GM21717 (cell line): ENCODE data around the gene TMEM156.

ENCODE experiments used
- ATAC-seq: cut with Tn5 transposase; IDR thresholded peaks from one replicate; pipeline ENCODE4 v1.9.1; 2021; ENCODE audit warnings: mild to moderate bottlenecking, moderate library complexity; ENCODE audit not compliant: unreplicated experiment

TMEM156 gene

DNA sequence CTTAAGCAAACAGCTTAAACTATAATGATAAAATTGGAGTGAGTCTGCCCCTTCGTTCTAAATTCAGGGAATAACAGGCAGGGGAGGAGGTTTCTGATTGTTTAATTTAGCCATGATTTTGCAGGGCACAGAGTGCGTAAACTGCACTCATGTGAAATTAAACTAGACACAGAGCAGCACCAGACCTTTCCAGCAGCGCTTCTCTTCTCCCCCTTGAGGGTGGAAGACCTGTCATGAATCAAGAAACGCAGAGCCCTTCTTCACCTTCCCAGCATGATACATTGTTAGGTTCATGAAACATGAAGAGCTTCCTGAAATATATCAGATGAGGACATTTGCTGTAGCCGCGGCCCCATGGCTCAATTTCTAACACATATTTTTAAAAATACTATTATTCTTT, 101.5 kb downstream of the TMEM156 start:
- no peak for ATAC-seq

DNA sequence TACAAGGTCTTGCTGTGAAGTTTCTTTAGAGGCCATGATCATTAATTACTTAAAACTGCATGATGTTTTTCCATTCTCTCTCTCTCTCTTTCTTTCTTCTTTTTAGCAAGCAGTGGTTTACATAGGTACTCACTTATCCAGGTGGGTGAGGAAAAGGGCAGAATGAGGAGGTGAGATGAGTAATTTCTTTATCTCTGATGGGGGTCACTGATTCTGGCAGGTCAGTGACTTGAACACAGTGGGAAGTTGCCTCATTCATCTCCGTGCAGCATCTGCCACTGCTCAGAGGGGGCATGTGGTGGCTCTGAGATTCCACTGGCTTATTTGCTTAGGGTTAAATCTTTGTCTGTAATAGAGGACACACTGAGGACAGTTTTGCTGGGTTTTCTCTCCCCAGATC, 102.0 kb downstream of the TMEM156 start:
- ATAC-seq, result no peak

DNA sequence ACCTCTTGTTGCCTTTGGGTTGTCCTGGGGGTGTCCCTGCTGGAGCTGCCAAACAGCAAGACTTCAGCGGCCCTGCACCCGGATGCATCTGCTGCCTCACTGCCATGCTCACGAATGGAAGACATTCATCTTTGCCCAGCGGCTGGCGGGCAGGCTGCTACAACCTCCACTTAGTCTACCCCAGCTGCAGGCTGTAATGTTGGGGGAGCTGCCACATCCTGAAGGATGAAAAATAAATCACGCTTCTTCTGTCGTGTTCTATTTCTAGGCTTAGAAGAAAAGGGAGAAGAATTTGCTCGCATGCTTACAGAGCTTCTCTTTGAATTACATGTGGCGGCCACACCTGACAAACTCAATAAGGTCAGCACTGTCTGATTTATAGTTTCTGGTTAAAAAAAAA, 103.2 kb downstream of the TMEM156 start:
- no peak for ATAC-seq

DNA sequence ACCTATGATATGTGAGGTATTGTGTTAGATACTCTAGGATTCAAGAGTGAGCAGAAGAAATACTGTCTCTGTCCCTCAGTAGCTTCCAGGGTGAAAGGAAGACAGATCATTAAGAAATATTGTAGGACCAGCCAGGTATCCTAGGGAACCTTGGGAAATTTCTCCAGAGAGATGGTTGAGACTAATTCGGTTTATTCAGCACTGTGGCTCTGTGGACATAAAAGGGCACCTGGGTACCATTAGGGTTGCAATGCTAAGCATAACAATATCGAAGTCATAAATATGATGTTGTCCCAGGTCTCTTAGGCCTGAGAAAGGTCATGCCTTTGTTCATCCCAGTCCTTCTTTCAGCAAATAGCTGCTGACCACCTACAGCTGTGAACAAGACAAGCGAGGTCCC, 103.6 kb downstream of the TMEM156 start:
- no peak for ATAC-seq

DNA sequence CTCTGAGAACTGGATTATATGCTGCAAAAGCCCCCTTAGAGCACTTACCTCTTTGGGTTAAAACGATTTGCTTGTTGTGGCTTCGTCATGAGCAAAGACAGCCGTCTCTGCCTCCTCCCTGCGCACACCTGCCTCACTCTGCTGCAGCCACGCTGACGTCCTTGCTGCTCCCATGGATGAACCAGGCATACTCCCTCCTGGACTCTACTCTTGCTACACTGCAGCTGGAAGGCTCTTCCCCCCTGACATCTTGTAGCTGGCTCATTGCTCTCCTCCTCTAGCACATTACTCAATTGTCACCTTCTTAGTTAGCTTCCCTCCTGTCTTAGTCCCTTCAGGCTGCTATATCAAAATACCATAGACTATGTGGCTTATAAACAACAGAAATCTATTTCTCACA, 105.3 kb downstream of the TMEM156 start:
- ATAC-seq, result no peak

DNA sequence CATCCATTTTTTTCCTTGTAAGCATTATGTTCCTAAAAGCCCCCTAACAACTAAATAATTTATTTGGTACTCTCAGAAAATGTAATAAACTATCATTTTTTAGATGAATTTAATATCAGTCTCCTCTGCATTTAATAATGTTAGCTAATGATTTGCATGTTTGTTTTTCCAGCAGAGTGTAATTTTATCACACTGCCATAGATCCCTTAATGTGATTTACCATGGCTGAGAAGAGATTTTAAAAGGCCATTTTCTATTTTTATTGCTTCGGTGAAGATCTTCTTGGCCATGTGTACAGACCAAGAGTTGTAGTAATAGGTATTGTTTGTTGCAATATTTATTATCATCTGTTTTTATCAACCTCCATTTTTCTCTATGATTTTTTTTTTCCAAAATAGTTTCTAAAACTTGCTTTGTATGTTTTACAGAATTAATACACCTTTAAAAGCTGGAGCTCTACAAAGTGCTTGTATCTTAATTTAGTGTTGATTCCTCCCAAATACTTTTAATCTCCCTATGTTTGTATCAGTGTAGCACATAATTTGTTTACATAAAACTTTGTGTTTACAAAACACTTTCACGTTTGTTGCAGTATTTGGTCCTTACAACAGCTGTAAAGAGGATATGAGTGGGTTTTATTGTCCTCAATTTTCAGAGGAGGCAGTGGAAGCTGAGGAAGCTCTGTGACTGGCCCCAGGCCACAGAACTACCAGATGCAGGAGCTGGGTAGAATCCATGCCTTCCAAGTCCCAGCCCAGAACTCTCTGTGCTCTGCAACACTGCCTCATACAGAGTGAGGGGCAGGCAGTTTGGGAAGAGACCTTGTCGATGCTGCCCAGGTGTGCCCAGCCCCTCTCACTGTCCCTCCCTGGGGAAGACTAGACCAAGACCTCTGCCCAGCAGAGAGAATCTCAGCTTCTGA, 106.5 kb downstream of the TMEM156 start:
- ATAC-seq, result no peak

DNA sequence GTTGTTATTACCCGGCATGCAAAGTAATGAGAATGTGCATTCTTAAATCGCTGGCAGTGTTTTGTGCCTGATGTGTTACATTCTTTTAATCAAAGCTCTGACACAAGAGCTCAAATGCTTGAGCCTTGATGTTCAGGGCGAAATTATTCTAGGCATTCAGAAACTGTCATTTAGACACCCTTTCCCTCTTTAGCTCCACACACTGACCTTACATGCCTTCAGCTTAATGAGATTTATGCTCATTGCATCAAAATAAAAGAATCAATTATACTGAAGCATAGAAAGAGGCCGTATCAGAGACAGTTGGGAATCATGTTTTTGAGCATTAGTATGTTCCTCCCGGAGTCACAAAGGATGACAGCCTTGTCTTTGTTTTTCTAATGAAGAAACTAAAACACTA, 107.9 kb downstream of the TMEM156 start:
- ATAC-seq, result no peak

DNA sequence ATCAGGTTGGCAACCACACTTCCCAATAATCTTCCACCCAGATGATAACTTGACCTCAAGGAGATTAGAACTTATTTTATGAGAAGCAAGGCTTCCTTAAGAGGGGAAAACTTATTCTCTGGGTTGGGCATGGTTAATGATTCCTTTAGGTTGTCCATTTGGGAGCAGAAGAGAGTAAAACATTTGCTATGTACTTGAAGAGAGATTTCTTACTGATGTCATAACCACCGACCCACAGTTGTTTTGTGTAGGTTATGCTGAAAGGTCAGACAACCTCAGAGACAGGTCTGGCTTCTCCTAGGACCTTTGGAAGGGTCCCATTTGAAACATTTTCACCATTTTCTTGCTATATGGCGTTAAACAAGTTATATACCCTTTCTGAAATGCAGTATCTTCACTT, 108.5 kb downstream of the TMEM156 start:
- ATAC-seq, result no peak

DNA sequence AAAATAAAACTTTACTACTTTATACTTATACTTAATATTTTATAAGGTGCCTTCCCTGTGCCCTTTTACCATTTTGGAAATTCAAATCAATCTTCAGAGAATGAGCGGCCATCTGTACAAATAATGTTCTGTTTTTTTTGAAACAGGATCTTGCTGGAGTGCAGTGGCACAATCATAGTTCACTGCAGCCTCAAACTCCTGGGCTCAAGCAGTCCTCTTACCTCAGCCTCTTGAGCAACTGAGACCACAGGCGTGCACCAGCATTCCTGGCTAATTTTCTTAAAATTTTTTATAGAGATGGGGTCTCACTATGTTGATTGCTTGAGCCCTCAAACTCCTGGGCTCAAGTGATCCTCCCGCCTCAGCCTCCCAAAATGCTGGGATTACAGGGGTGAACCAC, 111.1 kb downstream of the TMEM156 start:
- ATAC-seq, result no peak

DNA sequence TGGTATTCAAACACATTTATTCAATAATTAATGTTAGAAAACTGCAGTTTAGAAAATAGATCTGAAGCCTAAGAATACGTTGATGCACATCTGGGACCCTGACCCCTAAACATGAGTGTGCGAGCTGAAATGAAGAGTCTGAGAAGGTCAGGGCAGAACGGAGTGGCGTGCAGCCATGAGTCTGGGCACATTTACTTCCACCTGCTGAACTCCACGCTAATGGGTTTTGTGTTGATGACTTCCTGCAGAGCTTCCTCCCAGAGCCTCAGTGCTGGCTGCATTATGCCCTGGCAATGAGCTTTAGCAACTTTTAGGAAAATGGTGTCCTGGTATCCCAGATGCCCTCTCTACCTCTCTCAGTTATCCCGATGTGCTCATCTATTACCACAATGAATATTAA, 111.5 kb downstream of the TMEM156 start:
- ATAC-seq, result no peak

DNA sequence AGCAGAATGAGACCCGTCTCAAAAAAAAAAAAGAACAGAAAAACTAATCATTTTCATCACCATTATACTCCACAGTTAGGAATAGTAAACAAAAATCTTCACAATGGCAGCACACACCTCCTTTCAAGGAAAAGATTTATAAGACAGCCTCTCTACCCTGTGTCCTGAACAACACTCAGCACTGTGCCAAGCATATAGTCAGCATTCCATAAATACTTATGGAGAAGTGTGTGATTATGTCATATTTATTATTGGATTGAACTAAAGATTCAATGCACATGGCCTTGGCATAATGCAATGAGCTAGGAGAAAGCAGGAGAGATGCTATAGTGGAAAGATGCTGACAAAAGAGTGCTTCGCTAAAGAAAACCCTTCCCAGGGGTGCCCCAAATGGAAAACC, 112.0 kb downstream of the TMEM156 start:
- ATAC-seq, result no peak

DNA sequence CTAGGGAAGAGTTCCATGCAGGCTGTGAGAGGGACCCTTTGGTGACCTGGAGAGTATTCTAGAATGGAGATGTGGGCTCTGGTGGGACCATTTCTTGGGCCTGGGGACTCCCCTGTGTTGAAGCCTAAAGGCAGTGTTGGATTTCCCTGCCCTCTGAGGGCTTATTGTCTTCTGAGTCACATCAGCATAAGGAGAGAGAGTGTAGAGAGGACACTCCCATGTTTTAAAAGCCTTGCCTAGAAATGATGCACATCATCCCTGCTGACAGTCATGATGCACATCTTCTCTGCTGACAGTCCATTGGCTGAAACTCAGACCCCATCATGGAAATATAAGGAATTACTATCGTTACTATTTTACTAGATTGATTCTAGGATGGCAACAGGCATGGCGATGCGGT, 112.7 kb downstream of the TMEM156 start:
- no peak for ATAC-seq

DNA sequence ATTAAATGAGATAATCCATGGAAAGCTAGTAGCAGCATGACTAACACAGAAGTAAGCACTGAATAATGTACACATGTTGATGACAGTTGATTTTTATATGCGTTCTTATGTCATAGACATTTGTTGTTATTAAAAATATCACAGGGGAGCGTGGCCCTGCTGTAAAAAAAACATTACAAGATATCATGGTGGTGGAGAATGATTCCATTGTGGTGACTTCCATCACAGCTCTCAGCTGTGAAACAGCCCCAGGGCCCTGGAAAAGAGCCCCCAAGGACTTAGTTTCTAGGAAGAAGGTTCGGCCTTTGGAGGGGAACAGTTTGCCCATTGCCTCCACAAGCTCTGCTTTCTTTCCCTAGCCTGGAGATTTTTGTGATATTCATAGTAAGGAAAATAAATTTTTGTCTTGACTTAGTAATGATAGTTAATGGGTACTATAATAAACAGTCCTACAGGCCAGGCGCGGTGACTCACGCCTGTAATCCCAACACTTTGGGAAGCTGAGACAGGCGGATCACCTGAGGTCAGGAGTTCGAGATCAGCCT, 114.7 kb downstream of the TMEM156 start:
- no peak for ATAC-seq
